Medulla oblongata (tissue), 1 donor: Measurements from ENCODE around the gene VPS26C.
"Not testable (repeated sequence)": the region's sequence is repeated elsewhere in the genome, so short reads cannot be mapped to it uniquely, and the experiment has no call there.

ENCODE experiments used
- DNase-seq: peaks from one replicate; pipeline ENCODE4 v3.0.0-alpha.2; 2015; ENCODE audit errors: extremely low spot score

The VPS26C gene

DNA sequence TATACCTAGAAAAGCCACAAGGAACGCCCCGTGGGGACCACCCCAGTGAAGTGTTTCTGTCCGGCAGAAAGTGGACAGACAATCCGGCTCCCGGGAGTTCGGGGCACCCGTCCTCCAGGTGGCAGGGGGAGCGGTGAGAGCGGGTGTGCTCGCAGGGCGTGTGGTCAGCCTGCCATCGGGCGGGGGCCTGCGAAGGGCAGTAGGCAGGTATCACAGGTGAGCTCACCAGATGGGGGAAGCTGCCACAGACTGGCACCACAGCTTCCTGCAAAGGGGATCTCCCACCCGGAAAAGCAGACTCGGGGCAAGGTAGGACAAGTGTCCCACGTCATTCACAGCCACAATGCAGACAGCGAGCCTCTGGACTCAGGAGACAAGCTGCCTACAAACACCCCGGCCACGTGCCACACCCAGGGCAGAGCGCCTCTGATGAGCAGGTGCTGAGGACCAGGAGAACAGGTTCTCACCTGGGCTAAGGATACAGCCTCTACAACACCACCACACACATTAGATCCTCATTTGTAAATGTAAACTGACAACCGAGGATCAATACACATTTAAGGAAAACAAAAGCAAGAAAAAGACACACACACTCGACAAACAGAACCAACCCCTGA lies 36.4 kb downstream of the VPS26C start:
- DNase-seq = no peak

DNA sequence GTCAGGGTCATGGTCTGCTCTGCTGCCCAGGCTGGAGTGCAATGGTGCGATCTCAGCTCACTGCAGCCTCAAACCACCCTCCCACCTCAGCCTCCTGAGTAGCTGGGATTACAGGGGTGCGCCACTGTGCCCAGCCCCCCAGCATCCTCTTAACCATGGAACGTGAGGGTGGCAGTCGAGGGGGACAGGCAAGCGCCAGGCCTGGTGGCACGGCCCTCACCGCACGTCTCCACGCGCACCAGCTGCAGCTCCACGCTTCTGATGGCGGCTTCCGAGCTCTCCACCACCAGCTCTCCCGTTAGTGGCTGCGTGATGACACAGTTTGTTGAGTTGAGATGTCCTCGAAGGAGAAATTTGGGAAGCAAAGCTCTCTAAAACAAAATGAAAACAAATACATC lies 39.1 kb downstream of the VPS26C start:
- DNase-seq = no peak

DNA sequence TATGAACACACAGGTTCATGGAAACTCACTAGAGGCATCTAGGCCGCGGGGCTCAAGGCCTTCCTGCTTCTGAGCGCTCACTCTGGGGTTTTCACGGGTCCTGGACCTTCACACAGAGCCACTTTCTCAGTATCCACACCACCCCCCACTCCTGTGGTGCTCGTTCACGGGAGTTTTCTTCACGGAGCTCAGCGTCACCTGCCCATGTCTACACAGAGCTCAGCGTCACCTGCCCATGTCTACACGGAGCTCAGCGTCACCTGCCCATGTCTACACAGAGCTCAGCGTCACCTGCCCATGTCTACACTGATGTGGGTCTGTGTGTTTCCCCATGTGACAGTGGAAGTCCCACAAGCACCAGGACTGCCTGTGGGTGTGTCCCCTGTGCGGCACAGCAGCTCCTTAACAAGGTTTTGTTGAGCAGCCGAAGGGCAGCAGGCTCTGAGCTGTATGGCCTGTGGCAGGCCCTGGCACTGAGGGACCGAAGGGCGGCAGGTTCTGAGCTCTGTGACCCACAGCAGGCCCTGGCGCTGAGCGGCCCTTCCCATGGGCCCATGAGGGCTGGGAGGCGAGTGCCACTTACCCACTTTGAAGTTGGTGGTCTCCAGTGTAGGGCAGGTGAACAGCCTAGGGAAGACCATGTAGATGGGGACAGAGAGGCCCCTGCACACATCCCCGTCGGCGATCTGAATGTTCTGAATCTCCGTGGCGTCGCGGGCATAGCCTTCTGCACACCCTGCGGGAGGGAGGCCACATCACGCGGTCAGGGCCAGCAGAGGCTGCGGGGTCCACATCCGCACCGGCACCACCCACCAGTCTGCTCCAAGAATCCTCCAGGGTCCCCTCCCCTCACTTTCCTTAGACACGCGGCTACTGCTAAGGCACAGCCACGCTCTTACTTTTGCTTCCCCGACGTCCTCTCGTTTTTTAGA lies 39.8 kb downstream of the VPS26C start:
- no peak for DNase-seq

- no peak for DNase-seq
These were observed 40.9 kb downstream of the VPS26C start for GRCh38 chr21:37226041-37226920.

- DNase-seq = no peak
These were observed 42.0 kb downstream of the VPS26C start for GRCh38 chr21:37224861-37225839.

- no peak for DNase-seq
These were observed 43.3 kb downstream of the VPS26C start for GRCh38 chr21:37223804-37224345.

GRCh38 chr21:37222248-37222647 lies 44.9 kb downstream of the VPS26C start:
- DNase-seq = not testable (repeated sequence)

DNA sequence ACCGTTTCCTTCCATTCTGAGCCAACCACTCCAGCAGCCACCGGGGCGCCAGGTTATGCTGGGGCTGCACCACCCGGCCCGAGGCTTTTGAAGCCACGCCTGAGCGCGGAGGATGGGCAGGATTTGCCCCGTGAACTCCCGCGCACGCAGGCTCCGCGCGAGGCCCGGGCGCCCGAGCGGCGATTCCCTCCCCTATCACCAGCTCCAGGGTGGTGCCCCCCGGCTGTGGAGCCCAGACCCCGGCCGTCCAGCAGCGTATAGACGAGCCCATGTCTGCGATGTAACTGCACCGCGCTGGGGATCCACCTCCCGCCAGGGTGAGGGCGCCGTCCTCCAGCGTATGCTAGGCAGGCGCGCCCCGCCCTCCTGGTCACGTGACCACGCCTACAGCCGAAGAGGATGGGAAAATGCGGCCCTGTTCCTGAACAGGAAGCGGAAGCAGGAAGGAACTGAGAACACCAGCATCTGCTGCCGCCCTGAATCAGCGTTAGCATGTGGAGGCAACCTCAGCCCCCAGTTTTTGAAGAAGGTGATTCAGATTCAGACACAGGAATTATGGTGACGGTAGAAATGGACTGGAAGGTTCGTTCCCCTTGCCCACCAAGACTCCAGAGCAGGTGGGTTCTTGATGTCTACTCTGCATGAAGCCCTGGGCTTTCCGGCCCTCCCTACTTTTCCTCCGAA lies 46.0 kb downstream of the VPS26C start:
- DNase-seq = peak; percentile 96

- peak; percentile 43 for DNase-seq
These were observed 46.6 kb downstream of the VPS26C start for GRCh38 chr21:37220433-37220980.

DNA sequence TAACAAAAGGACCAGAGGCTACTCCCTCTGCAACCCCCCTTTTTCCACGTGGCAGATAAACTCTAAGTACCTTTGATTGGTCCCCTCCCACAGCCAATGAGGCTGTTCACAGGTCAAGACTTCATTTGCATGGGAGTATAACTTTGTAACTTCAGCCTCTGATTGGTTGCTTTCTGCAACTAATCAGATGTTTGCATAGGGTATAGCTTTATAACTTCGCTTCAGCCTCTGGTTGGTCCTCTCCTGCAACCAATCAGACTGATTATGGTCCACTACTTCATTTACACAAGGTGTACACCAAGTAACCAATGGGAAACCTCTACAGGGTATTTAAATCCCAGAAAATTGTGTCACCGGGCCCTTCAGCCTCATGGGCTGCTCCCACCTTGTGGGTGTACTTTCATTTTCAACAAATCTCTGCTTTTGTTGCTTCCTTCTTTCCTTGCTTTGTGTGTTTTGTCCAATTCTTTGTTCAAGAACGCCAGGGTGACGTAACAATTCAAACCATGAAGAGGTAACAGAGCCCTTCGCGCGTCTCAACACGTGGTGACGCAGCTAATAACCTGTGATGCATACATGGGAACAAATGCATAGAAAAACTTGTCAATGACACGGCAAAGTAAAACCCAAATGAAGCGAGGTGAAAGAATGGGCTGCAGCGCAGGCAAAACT lies 47.2 kb downstream of the VPS26C start:
- no peak for DNase-seq

GRCh38 chr21:37214952-37215351 lies 52.2 kb downstream of the VPS26C start:
- DNase-seq = no peak

DNA sequence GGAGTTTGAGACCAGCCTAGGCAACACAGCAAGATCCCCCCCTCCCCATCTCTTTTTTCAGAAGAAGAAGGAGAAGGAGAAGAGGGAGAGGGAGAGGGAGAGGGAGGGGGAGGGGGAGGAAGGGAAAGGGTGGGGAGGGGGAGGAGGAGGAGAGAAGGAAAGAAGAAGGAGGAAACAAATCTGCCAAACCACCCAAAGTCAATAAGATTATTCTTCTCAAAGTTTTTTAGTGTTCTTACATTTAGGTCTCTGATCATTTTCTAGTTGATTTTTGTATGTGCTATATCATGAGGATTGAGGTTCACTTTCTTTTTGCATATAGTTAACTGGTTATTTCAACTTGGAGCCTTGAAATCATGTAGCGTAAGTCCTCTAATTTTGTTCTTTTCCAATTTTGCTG lies 56.3 kb downstream of the VPS26C start:
- no peak for DNase-seq

DNA sequence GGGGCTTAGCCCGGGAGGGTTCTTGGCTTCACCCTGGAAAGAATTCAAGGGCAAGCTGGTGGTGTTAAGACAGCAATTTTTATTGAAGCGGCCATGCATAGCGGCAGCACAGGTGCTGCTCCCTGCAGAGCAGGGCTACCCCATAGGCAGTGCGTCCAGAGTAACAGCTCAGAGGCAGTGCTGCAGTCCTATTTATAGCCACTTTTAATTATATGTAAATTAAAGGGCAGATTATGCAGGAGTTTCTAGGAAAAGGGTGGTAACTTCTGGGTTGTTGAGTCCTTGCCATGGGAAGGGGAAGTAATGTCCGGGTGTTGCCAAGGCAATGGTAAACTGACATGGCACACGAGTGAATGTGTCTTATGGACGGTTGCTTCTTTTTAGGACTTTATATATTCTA lies 57.0 kb downstream of the VPS26C start:
- no peak for DNase-seq

GRCh38 chr21:37208741-37209225 lies 58.4 kb downstream of the VPS26C start:
- DNase-seq = peak; percentile 54

- peak; percentile 91 for DNase-seq
These were observed 58.9 kb downstream of the VPS26C start for GRCh38 chr21:37208056-37208721.

DNA sequence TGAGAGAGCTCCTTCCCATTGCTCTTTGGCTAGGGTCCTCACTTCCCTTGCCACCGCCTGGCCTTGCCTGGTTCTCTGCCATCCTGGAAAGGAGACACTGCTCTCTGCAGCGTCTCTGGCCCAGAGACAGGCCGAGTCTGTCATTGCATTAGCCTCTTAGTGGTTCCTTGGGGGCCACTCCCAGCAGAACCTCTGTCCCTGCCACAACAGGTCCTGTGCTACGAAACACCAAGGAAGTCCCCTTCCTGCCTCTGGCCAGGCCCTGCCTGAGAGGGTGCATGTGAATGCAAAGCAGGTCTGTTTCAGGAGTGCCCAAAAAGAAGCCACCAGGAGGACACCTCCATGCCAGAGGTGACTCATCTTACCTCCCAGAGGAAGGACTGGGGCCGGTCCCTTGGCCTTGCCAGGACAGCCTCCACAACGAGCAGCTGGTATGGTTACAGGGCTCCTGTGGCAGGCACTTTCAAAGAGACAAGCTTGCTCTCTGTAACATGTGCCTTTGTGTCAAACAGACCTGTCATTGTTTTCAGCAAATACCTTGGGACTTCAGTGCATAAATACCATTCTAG lies 59.6 kb downstream of the VPS26C start:
- DNase-seq = peak; percentile 55

DNA sequence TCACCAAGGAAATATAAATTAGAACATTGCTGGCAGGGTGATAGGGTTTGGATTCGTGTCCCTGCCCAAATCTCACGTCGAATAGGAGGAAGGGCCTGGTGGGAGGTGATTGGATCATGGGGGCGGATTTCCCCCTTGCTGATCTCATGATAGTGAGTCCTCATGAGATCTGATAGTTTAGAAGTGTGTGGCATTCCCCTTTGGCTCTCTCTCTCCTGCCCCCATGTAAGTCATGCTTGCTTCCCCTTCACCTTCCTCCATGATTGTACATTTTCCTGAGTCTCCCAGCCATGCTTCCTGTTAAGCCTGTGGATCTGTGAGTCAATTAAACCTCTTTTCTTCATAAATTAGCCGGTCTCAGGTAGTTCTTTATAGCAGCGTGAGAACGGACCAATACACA lies 60.6 kb downstream of the VPS26C start:
- no peak for DNase-seq

DNA sequence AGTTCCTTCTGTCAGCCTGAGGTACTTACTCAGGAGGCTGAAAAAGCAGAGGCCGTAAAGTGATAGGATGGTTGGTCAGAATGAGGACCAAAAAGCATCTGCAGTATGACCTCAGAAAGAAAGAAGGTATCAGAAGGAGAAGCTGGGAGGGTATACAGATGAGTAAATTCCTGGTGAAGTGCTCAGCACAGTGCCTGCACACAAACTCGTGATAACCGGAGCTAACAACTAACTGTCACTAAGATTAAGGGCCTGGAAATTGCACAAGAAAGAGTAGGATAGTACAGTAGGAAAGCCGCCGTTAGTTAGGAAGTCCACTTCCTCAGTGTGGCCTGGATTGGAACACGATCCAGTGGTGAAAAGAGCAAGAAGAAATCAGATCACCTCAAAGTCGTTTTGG lies 62.6 kb downstream of the VPS26C start:
- DNase-seq = no peak
